ENCODE data around the gene VWA3B.

- TF ChIP-seq EZH2 (IDR thresholded peaks at IDR 0.05; ENCODE audit: insufficient read depth, poor library complexity, severe bottlenecking) (no peak), EZH2phosphoT487 (IDR thresholded peaks at IDR 0.05; ENCODE audit: insufficient read depth, low read depth) (no peak)
These were observed 118.9 kb downstream of the VWA3B start for GRCh38 chr2:98205889-98206288.
